Uterus (tissue), 4 donors: Measurements from ENCODE around the gene NPFFR2. TPM values are rescaled to one million over a fixed set of nuclear protein-coding genes. Genes with fewer than 3 reads are reported as not detected.

Experiments used
- DNase-seq, 2 donors: peaks; one replicate each; pipeline ENCODE4 v3.0.0-alpha.2; 2019 to 2020
- H3K27ac ChIP-seq, 2 donors: fragments of 200-600 bp; sonication (generic); 1 replicate in 1 of 2; 2 replicates in 1 of 2; pipeline ENCODE4 v1.5.1; 2016 to 2018
- H3K27me3 ChIP-seq, 2 donors: fragments of 200-600 bp; sonication (generic); one replicate each; pipeline ENCODE4 v1.5.1; 2018 to 2019; ENCODE audit warnings: control low read depth in 1 of 2
- H3K36me3 ChIP-seq, 2 donors: fragments of 200-600 bp; sonication (generic); one replicate each; pipeline ENCODE4 v1.5.1; 2019; ENCODE audit warnings: control low read depth in 1 of 2
- H3K4me1 ChIP-seq, 2 donors: fragments of 200-600 bp; sonication (generic); one replicate each; pipeline ENCODE4 v1.5.1; 2018 to 2019; ENCODE audit warnings: control low read depth in 1 of 2
- H3K4me3 ChIP-seq, 2 donors: fragments of 200-600 bp; sonication (generic); 1 replicate in 1 of 2; 2 replicates in 1 of 2; pipeline ENCODE4 v1.5.1; 2018 to 2019; ENCODE audit warnings: mild to moderate bottlenecking in 1 of 2
- H3K9me3 ChIP-seq, 2 donors: fragments of 200-600 bp; sonication (generic); one replicate each; pipeline ENCODE4 v1.5.1; 2019; ENCODE audit warnings: control low read depth in 1 of 2
- POLR2A ChIP-seq, 2 donors: fragments of 450-650 bp; IDR thresholded peaks; one replicate each; pipeline ENCODE4 v1.6.1; 2016; ENCODE audit warnings: antibody characterized with exemption in 2 of 2, mild to moderate bottlenecking in 1 of 2, moderate library complexity in 1 of 2
- intact Hi-C: fragments of 100-400 bp; cut with DNase I; formaldehyde crosslinking; loops from one replicate; pipeline ENCODE4 v1.15.1; 2023; ENCODE audit warnings: low total_unique reads
- total RNA-seq, 4 donors: library from RNA; depleted of rRNA in 3 of 4; stranded (reverse); fragments of >200 nt in 3 of 4; gene quantifications; one replicate each; pipeline versions ENCODE4 v1.1.0 to v1.2.4, GENCODE V29; 2014 to 2023
- TF ChIP-seq, protein P1 (sequence below), 4 experiments: fragments of 200-600 bp in 2 of 4; fragments of 450-650 bp in 2 of 4; sonication (generic) in 2 of 4; IDR thresholded peaks; one replicate each; pipeline ENCODE4 v1.5.1; 2016 to 2019; ENCODE audit warnings: antibody characterized with exemption in 4 of 4, mild to moderate bottlenecking in 2 of 4, moderate library complexity in 1 of 4
- donor health status: DM: yes; HTN: yes; CAD: no.

NPFFR2 gene
- total RNA-seq, 4 donors from 2014 or later = 0.30 TPM; not detected in 3

- no peak for TF ChIP-seq POLR2A (IDR thresholded peaks at IDR 0.05)
- TF ChIP-seq, protein P1, sequence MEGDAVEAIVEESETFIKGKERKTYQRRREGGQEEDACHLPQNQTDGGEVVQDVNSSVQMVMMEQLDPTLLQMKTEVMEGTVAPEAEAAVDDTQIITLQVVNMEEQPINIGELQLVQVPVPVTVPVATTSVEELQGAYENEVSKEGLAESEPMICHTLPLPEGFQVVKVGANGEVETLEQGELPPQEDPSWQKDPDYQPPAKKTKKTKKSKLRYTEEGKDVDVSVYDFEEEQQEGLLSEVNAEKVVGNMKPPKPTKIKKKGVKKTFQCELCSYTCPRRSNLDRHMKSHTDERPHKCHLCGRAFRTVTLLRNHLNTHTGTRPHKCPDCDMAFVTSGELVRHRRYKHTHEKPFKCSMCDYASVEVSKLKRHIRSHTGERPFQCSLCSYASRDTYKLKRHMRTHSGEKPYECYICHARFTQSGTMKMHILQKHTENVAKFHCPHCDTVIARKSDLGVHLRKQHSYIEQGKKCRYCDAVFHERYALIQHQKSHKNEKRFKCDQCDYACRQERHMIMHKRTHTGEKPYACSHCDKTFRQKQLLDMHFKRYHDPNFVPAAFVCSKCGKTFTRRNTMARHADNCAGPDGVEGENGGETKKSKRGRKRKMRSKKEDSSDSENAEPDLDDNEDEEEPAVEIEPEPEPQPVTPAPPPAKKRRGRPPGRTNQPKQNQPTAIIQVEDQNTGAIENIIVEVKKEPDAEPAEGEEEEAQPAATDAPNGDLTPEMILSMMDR (IDR thresholded peaks at IDR 0.05) = no peak
- no peak overlapping the region for H3K27ac ChIP-seq
- no peaks in the 10 kb centered on the region for H3K4me1 ChIP-seq
- H3K36me3 ChIP-seq = no peaks in the 10 kb centered on the region
- H3K27me3 ChIP-seq = no peaks in the 10 kb centered on the region
- H3K9me3 ChIP-seq = no peaks in the 10 kb centered on the region
- intact Hi-C loops = no loop called here
- no peak overlapping the region for H3K4me3 ChIP-seq
- DNase-seq = no peak
These were observed 19.9 kb upstream of the NPFFR2 start for GRCh38 chr4:72011906-72012305.

GRCh38 chr4:72016011-72016410, 15.8 kb upstream of the NPFFR2 start:
- no peak for DNase-seq
- no peaks in the 10 kb centered on the region for H3K9me3 ChIP-seq
- intact Hi-C loops = no loop called here
- H3K27me3 ChIP-seq = no peaks in the 10 kb centered on the region
- no peaks in the 10 kb centered on the region for H3K4me1 ChIP-seq
- no peak overlapping the region for H3K27ac ChIP-seq
- TF ChIP-seq, protein P1 (IDR thresholded peaks at IDR 0.05) = no peak
- no peak for TF ChIP-seq POLR2A (IDR thresholded peaks at IDR 0.05)
- H3K36me3 ChIP-seq = no peaks in the 10 kb centered on the region
- no peak overlapping the region for H3K4me3 ChIP-seq

- no peaks in the 10 kb centered on the region for H3K36me3 ChIP-seq
- no peaks in the 10 kb centered on the region for H3K4me1 ChIP-seq
- TF ChIP-seq, protein P1 (IDR thresholded peaks at IDR 0.05) = no peak
- no peak for TF ChIP-seq POLR2A (IDR thresholded peaks at IDR 0.05)
- intact Hi-C loops = no loop called here
- no peak overlapping the region for H3K4me3 ChIP-seq
- DNase-seq = no peak
- no peak overlapping the region for H3K27ac ChIP-seq
- no peaks in the 10 kb centered on the region for H3K9me3 ChIP-seq
- no peaks in the 10 kb centered on the region for H3K27me3 ChIP-seq
These were observed 12.1 kb upstream of the NPFFR2 start for GRCh38 chr4:72019688-72020087.

DNA sequence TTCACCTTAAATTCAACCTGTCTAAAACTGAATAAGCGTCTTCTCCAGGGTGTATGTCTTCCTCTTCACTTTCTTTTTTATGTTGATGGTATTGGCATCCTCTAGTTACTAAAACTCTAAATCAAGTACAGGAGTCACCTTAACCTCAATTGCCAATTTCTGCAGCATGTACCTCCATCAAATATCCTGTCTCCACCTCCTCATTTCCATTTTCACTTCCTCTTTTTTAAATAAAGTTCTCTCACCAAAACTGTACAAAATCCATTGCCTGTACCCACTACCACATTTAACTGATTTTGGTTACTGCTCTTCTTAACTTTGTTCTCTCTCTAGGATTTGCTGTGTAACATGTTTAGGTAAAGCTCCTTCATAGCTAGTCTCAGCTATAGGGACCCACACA, 9.2 kb upstream of the NPFFR2 start:
- no peak overlapping the region for H3K27ac ChIP-seq
- H3K4me1 ChIP-seq = no peaks in the 10 kb centered on the region
- no peak for DNase-seq
- no peak for TF ChIP-seq POLR2A (IDR thresholded peaks at IDR 0.05)
- TF ChIP-seq, protein P1 (IDR thresholded peaks at IDR 0.05) = no peak
- no peaks in the 10 kb centered on the region for H3K36me3 ChIP-seq
- intact Hi-C loops = no loop called here
- no peak overlapping the region for H3K4me3 ChIP-seq
- no peaks in the 10 kb centered on the region for H3K27me3 ChIP-seq
- no peaks in the 10 kb centered on the region for H3K9me3 ChIP-seq

GRCh38 chr4:72055566-72055965, 23.8 kb downstream of the NPFFR2 start:
- intact Hi-C loops = no loop called here
- H3K4me3 ChIP-seq = no peak overlapping the region
- H3K36me3 ChIP-seq = peaks cover 0 to 4% of the 10 kb centered on the region in 2 donors
- no peak overlapping the region for H3K27ac ChIP-seq
- no peaks in the 10 kb centered on the region for H3K9me3 ChIP-seq
- H3K27me3 ChIP-seq = no peaks in the 10 kb centered on the region
- DNase-seq = no peak
- no peaks in the 10 kb centered on the region for H3K4me1 ChIP-seq
- TF ChIP-seq POLR2A (IDR thresholded peaks at IDR 0.05) = no peak
- TF ChIP-seq, protein P1 (IDR thresholded peaks at IDR 0.05) = no peak
